GM12878 (cell line): ENCODE measurements around the gene ZNF816. TPM values are rescaled to one million over a fixed set of nuclear protein-coding genes. Genes with fewer than 3 reads are reported as not detected.

ENCODE experiments used
- ATAC-seq: fragments of 200-7000 bp; cut with Tn5 transposase; 3 replicates; pipeline ENCODE4 v1.9.1; 2020; ENCODE audit warnings: mild to moderate bottlenecking, moderate library complexity
- BruUV-seq: library from RNA; stranded (reverse); fragments of 400-500 nt; replicated peaks from 2 replicates; lab custom pipeline; 2021; lab: Mats Ljungman, UMichigan
- CTCF ChIA-PET: fragments of 300-600 bp; sonication (Branson Sonifier 250); formaldehyde crosslinking; extraction: SDS; loops from one replicate; lab custom pipeline; 2021; ENCODE audit warnings: inconsistent platforms; lab: Yijun Ruan, JAX
- POLR2A ChIA-PET: fragments of 350-600 bp; formaldehyde crosslinking; extraction: SDS; loops from one replicate; lab custom pipeline; 2021; ENCODE audit warnings: inconsistent platforms; lab: Charles Lee
- RAD21 ChIA-PET: fragments of 300-600 bp; sonication (Branson Sonifier 250); formaldehyde crosslinking; loops from one replicate; lab custom pipeline; 2023; ENCODE audit warnings: antibody characterized with exemption; ENCODE audit not compliant: unreplicated experiment; lab: Charles Lee
- SMC1A ChIA-PET: fragments of 300-600 bp; sonication (Branson Sonifier 250); formaldehyde crosslinking; loops from one replicate; lab custom pipeline; 2023; ENCODE audit not compliant: unreplicated experiment, uncharacterized antibody; lab: Charles Lee
- DNase-seq: peaks from one replicate; pipeline ENCODE4 v3.0.0-alpha.2; 2011; ENCODE audit warnings: low read depth, low spot score
- FAIRE-seq: peaks from 3 replicates; lab custom pipeline; 2011; peaks lifted over from hg19 to GRCh38; lab: Jason Lieb, UNC
- H2AFZ ChIP-seq: 2 replicates; pipeline ENCODE4 v1.6.0; 2011; ENCODE audit warnings: low read depth, low read length, control low read depth; ENCODE audit not compliant: control insufficient read depth
- H3K27ac ChIP-seq: 2 replicates; pipeline ENCODE4 v1.5.1; 2011; ENCODE audit warnings: control low read depth; ENCODE audit not compliant: control insufficient read depth, insufficient read depth
- H3K27me3 ChIP-seq, 2 experiments: replicated peaks in 1 of 2; 2 replicates each; pipeline versions ENCODE4 v1.6.0 to v1.6.1; 2011; ENCODE audit warnings: low read length in 1 of 2; ENCODE audit not compliant: control insufficient read depth in 2 of 2, insufficient read depth in 2 of 2
- H3K36me3 ChIP-seq, 2 experiments: 2 replicates each; pipeline ENCODE4 v1.5.1; 2011; ENCODE audit warnings: low read length in 1 of 2; ENCODE audit not compliant: control insufficient read depth in 2 of 2, insufficient read depth in 2 of 2
- H3K4me1 ChIP-seq: 2 replicates; pipeline ENCODE4 v1.6.1; 2011; ENCODE audit warnings: mild to moderate bottlenecking, low read length, moderate library complexity, mixed read lengths; ENCODE audit not compliant: control insufficient read depth, insufficient read depth
- H3K4me2 ChIP-seq: 2 replicates; pipeline ENCODE4 v1.6.0; 2011; ENCODE audit warnings: control low read depth; ENCODE audit not compliant: control insufficient read depth, insufficient read depth
- H3K4me3 ChIP-seq: fragments of 200-600 bp; sonication (generic); 2 replicates; pipeline ENCODE4 v1.5.1; 2016
- H3K79me2 ChIP-seq: 2 replicates; pipeline ENCODE4 v1.6.0; 2011; ENCODE audit warnings: low read length; ENCODE audit not compliant: control insufficient read depth, insufficient read depth
- H3K9ac ChIP-seq: 2 replicates; pipeline ENCODE4 v1.8.0; 2011; ENCODE audit warnings: low read length, control low read depth, mixed read lengths; ENCODE audit not compliant: control insufficient read depth, insufficient read depth
- H3K9me3 ChIP-seq: replicated peaks from 3 replicates; pipeline ENCODE4 v1.5.1; 2011; ENCODE audit warnings: mild to moderate bottlenecking, low read length; ENCODE audit not compliant: control insufficient read depth, insufficient read depth
- H4K20me1 ChIP-seq: 2 replicates; pipeline ENCODE4 v1.6.0; 2011; ENCODE audit not compliant: control insufficient read depth, insufficient read depth
- BMI1 ChIP-seq: fragments of 450-650 bp; IDR thresholded peaks from 2 replicates; pipeline ENCODE4 v1.6.1; 2016; ENCODE audit warnings: mild to moderate bottlenecking, moderate library complexity, borderline replicate concordance
- CHD1 ChIP-seq: IDR thresholded peaks from 2 replicates; pipeline ENCODE4 v1.6.1; 2012; ENCODE audit warnings: low read depth, low read length, improper control_type of control experiment
- CHD4 ChIP-seq: fragments of 200-600 bp; sonication (generic); IDR thresholded peaks from 2 replicates; pipeline ENCODE4 v1.6.1; 2016; ENCODE audit warnings: mild to moderate bottlenecking
- E2F8 ChIP-seq: fragments of 450-650 bp; IDR thresholded peaks from 2 replicates; pipeline ENCODE4 v1.6.1; 2018; ENCODE audit warnings: mild to moderate bottlenecking, low read depth, moderate library complexity; ENCODE audit not compliant: partially characterized antibody
- GABPA ChIP-seq: IDR thresholded peaks from 2 replicates; pipeline ENCODE4 v1.6.1; 2014; ENCODE audit warnings: antibody characterized with exemption, low read depth, mild to moderate bottlenecking, inconsistent platforms
- MYC ChIP-seq: IDR thresholded peaks from 2 replicates; pipeline ENCODE4 v1.6.1; 2011; ENCODE audit warnings: mild to moderate bottlenecking, low read length, moderate library complexity, inconsistent platforms; ENCODE audit not compliant: insufficient read depth, insufficient replicate concordance, insufficient read length, severe bottlenecking
- NKRF ChIP-seq: fragments of 450-650 bp; conservative IDR thresholded peaks from 2 replicates; pipeline ENCODE4 v1.6.1; 2017; ENCODE audit warnings: mild to moderate bottlenecking, moderate library complexity
- POLR2A ChIP-seq: IDR thresholded peaks from 2 replicates; pipeline ENCODE4 v1.6.1; 2011; ENCODE audit warnings: low read depth, mild to moderate bottlenecking, low read length
- RBBP5 ChIP-seq: fragments of 200-600 bp; sonication (generic); conservative IDR thresholded peaks from 2 replicates; pipeline ENCODE4 v1.6.1; 2016
- SIN3A ChIP-seq: IDR thresholded peaks from 2 replicates; pipeline ENCODE4 v1.6.1; 2012; ENCODE audit warnings: low read depth, low read length, improper control_type of control experiment
- SIX5 ChIP-seq: IDR thresholded peaks from 2 replicates; pipeline ENCODE4 v1.6.1; 2011; ENCODE audit warnings: mild to moderate bottlenecking, low read depth, low read length, moderate library complexity; ENCODE audit not compliant: severe bottlenecking
- SRF ChIP-seq, 2 experiments: IDR thresholded peaks; 2 replicates each; pipeline ENCODE4 v1.6.1; 2011; ENCODE audit warnings: low read depth in 2 of 2, low read length in 2 of 2, mild to moderate bottlenecking in 1 of 2, moderate library complexity in 1 of 2
- ZNF274 ChIP-seq: IDR thresholded peaks from one replicate; pipeline ENCODE4 v1.8.0; 2011; ENCODE audit not compliant: insufficient read length, insufficient read depth
- ZSCAN29 ChIP-seq: fragments of 450-650 bp; IDR thresholded peaks from 2 replicates; pipeline ENCODE4 v1.6.1; 2017; ENCODE audit warnings: mild to moderate bottlenecking, moderate library complexity
- WGBS: methylation state at CpG from one replicate; pipeline ENCODE4 v1.1.6; 2016; ENCODE audit warnings: low lambda C conversion rate; ENCODE audit not compliant: insufficient replicate concordance, insufficient coverage; ENCODE audit errors: missing lambda C conversion rate; 5-methylcytosine and 5-hydroxymethylcytosine counted together
- in situ Hi-C: fragments of 300-500 bp; cut with MboI; formaldehyde crosslinking; loops from 9 replicates; pipeline ENCODE4 v1.14.3; 2018; ENCODE audit warnings: mixed read lengths
- intact Hi-C: fragments of 100-400 bp; cut with micrococcal nuclease; formaldehyde crosslinking; loops from one replicate; pipeline ENCODE4 v1.14.2; 2022; ENCODE audit not compliant: unreplicated experiment
- polyA plus RNA-seq, 11 experiments: library from polyadenylated mRNA; depleted of rRNA in 4 of 11; unstranded in 6 of 11; stranded (reverse) in 5 of 11; fragments of >200 nt; fragmentation: Nextera tagmentation in 4 of 11; fragmentation: Illumina TruSeq in 1 of 11; extraction: Ambion mirVana in 4 of 11; extraction: Trizol in 1 of 11; gene quantifications; 1 replicate in 1 of 11; 2 replicates in 10 of 11; pipeline versions ENCODE4 v1.2.1 to v1.2.3, GENCODE V29; 2011 to 2016; ENCODE audit warnings: inconsistent platforms in 2 of 11, missing spikeins in 2 of 11, low read depth in 1 of 11
- total RNA-seq, 4 experiments: library from RNA; depleted of rRNA in 3 of 4; stranded (reverse); fragments of >200 nt in 3 of 4; fragmentation: Illumina TruSeq in 1 of 4; extraction: Trizol in 1 of 4; gene quantifications; 2 replicates each; pipeline versions ENCODE4 v1.2.1 to v1.2.3, GENCODE V29; 2013 to 2021

ZNF816 gene
- total and polyA plus RNA-seq, 10 of the 15 experiments (the other 5 are each of a cell fraction or from before 2014, with no cell fraction given): 4.0 to 15.6 (median 7.5) TPM

GRCh38 chr19:52988506-52988905 lies 25.8 kb upstream of the ZNF816 start:
- no peak for FAIRE-seq
- 34% methylated on average over 5 of the region's 5 CpGs for WGBS
- H3K79me2 ChIP-seq: no peaks in the 10 kb centered on the region
- ChIA-PET RAD21 (no interaction called here), CTCF (no interaction called here), POLR2A (no interaction called here), SMC1A (no interaction called here)
- no peak overlapping the region for H3K27ac ChIP-seq
- no peaks in the 10 kb centered on the region for H3K4me1 ChIP-seq
- intact Hi-C loops (no loop called here), in situ Hi-C loops (no loop called here)
- ATAC-seq: no peak
- no peak overlapping the region for H3K4me2 ChIP-seq
- no peak overlapping the region for H3K9ac ChIP-seq
- H3K9me3 ChIP-seq: no peaks in the 10 kb centered on the region; the same call in 2 of the 3 replicates
- no peak overlapping the region for H3K4me3 ChIP-seq
- BruUV-seq: no TSS peak
- TF ChIP-seq E2F8: no peak
- no peak for TF ChIP-seq BMI1
- no peak for TF ChIP-seq POLR2A
- TF ChIP-seq SRF (IDR thresholded peaks at IDR 0.05; ENCODE audit: low read depth in 2 of 2, low read length in 2 of 2): no peak
- TF ChIP-seq CHD1: no peak
- no peak overlapping the region for H2AFZ ChIP-seq
- no peaks in the 10 kb centered on the region for H3K36me3 ChIP-seq
- H4K20me1 ChIP-seq: no peaks in the 10 kb centered on the region
- no peak for DNase-seq
- H3K27me3 ChIP-seq: no peaks in the 10 kb centered on the region

GRCh38 chr19:52987221-52987620 lies 24.5 kb upstream of the ZNF816 start:
- no peak overlapping the region for H3K9ac ChIP-seq
- H3K79me2 ChIP-seq: no peaks in the 10 kb centered on the region
- WGBS: 24% methylated on average over 4 of the region's 4 CpGs
- no peaks in the 10 kb centered on the region for H3K27me3 ChIP-seq
- ChIA-PET POLR2A (no interaction called here), RAD21 (no interaction called here), SMC1A (no interaction called here), CTCF (no interaction called here)
- H2AFZ ChIP-seq: no peak overlapping the region
- no peak for ATAC-seq
- H3K27ac ChIP-seq: no peak overlapping the region
- TF ChIP-seq ZNF274 (no peak), NKRF (no peak), SIN3A (no peak), CHD4 (no peak), MYC (no peak), RBBP5 (no peak), GABPA (no peak), SIX5 (no peak), ZSCAN29 (no peak)
- FAIRE-seq: no peak
- no peak overlapping the region for H3K4me2 ChIP-seq
- no peaks in the 10 kb centered on the region for H3K36me3 ChIP-seq
- H3K9me3 ChIP-seq: no peaks in the 10 kb centered on the region; the same call in 2 of the 3 replicates
- BruUV-seq: no TSS peak
- no peaks in the 10 kb centered on the region for H3K4me1 ChIP-seq
- no peak overlapping the region for H3K4me3 ChIP-seq
- DNase-seq: no peak
- in situ Hi-C loops (no loop called here), intact Hi-C loops (no loop called here)
- no peaks in the 10 kb centered on the region for H4K20me1 ChIP-seq
